GM18499 (cell line): ENCODE results near the gene ARHGAP45.

ENCODE experiments used
- ATAC-seq: cut with Tn5 transposase; IDR thresholded peaks from one replicate; pipeline ENCODE4 v1.9.1; 2021; ENCODE audit warnings: moderate number of reproducible peaks; ENCODE audit not compliant: insufficient read depth, unreplicated experiment

The ARHGAP45 gene

DNA sequence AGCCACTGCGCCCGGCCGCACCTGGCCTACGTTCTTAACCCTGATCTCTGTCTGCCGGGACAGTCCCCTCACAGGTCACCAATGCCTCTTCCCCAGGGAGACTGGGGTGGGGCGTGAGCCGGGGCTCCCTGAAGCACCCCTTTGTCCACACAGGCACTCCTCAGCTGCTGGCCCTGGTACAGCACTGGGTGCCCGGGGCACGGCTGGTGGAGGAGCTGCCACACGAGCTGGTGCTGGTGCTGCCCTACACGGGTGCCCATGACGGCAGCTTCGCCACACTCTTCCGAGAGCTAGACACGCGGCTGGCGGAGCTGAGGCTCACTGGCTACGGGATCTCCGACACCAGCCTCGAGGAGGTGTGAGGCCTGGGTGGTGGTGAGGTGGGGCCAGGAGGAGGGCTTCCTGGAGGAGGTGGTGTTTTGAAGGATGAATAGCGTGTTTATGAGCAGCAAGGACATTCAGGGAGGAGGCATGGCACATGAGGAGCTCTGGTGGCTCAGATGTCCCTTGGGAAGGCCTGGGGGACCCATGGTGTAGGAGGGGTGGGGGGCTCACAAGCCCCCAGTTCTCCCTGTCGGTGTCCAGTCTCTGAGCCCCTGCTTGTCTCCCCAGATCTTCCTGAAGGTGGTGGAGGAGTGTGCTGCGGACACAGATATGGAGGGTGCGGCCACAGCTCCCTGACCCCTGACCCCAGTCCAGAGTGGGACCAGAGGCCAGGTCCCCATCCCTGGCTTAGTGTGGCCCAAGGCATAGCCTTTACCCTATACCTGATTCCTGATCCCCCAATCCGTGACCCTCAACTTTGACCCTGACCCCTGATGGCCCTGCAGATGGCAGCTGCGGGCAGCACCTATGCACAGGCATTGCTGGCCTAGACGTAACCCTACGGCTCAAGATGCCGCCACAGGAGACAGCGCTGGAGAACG, 13.5 kb upstream of the ARHGAP45 start:
- no peak for ATAC-seq

DNA sequence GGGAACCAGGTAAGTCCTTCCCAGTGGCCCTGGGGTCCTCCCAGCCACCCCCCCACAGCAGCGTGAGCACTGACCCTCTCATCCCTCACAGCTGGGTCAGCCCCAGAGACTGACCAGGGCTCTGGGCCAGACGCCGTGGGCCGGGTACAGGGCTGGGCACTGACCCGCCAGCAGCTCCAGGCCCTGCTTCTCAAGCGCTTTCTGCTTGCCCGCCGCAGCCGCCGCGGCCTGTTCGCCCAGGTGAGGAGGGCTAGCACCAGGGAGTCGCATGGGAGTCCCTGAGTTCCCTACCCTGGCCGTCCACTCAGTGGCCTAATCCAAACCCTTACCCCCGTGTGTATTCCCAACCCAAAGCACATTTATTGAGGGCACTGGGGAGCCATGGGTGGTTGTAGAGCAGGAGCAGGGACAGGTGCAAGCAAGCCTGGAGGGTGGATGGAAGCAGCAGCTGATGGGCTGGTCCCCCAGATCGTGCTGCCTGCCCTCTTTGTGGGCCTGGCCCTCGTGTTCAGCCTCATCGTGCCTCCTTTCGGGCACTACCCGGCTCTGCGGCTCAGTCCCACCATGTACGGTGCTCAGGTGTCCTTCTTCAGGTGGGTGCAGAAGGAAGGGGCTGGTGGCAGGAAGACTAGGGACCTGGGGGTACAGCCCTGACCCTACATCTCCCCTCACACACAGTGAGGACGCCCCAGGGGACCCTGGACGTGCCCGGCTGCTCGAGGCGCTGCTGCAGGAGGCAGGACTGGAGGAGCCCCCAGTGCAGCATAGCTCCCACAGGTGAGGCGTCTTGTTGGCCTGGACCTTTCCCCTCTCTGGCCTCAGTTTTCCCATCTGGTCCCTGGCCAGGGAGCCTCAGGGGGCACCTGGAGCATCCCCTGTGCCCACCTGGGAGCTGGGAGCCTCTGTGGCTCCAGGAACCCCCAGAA, 12.6 kb upstream of the ARHGAP45 start:
- ATAC-seq = no peak

- ATAC-seq = no peak
These were observed 11.9 kb upstream of the ARHGAP45 start for GRCh38 chr19:1055028-1055425.

- ATAC-seq = no peak
These were observed 10.9 kb upstream of the ARHGAP45 start for GRCh38 chr19:1055886-1056620.

GRCh38 chr19:1057176-1057855, 9.7 kb upstream of the ARHGAP45 start:
- no peak for ATAC-seq

DNA sequence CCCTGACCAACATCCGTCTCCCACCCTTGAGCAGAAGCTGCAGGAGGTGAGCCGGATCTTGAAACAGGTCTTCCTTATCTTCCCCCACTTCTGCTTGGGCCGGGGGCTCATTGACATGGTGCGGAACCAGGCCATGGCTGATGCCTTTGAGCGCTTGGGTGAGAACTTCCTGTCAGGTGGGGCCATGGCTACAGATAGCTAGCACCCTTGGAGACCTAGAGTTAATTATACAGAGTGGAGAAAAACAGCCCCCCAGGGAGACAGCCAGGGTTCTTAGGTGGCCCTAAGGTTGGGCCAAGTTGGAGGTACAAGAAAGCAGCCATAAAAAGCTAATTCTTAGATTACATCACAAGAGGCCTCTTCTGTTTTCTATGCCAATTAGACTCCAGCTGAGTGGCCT, 8.9 kb upstream of the ARHGAP45 start:
- no peak for ATAC-seq

DNA sequence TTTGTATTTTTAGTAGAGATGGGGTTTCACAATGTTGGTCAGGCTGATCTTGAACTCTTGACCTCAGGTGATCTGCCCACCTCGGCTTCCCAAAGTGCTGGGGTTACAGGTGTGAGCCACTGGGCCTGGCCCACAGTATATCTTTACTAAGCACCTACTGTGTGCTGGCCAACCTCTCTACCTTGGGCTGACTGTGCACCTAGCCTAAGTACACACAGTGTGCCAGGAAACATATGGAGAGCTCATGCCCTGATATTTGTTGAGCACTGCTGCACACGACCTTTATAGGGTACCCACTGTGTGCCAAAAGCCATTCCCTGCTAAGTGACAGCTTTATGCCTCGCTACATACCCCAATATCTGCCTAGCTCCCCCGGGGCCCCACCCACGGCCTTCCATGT, 6.3 kb upstream of the ARHGAP45 start:
- ATAC-seq = no peak

DNA sequence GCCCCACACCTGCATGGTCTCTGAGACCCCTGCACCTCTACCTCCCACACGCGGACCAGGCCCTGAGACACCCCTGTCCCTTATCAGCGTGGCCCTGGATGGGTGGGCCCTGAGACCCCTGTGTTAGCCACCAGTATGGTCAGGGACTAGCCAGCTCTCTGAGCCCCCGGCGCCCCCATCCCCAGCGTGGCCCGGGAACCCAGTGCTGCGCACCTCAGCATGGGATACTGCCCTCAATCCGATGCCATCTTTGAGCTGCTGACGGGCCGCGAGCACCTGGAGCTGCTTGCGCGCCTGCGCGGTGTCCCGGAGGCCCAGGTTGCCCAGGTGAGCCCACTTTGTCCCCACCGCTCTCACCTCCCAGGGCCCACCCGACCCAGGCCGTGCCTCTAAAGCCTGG, 5.0 kb upstream of the ARHGAP45 start:
- ATAC-seq = no peak

DNA sequence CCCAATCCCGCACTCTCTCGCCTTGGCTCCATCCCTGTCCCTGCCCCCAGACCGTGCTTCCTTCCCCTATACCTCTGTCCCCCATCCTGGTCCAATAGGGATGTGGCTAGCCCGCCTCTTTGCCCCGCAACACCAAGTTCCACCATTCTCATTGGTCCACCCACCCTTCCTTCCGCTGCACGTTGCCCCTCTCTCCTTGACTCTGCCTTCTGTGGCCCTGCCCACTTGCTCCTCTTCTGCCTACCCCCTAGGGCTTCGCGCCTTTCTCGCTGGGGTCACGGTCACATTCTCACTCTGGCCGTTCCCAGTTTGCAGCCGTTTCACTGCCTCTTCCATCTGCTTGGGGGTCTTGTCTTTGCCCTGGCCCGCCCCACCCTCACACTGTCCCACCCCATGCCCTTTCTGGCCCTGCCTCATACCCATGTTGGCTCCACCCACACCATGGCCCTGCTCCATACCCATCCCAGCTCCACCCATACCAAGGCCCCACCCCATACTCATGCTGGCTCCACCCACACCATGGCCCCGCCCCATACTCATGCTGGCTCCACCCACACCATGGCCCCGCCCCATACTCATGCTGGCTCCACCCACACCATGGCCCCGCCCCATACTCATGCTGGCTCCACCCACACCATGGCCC, 4.5 kb upstream of the ARHGAP45 start:
- no peak for ATAC-seq

- ATAC-seq = no peak
These were observed 3.7 kb upstream of the ARHGAP45 start for GRCh38 chr19:1063030-1063908.

GRCh38 chr19:1063909-1064660, 2.9 kb upstream of the ARHGAP45 start:
- no peak for ATAC-seq

- no peak for ATAC-seq
These were observed 2.0 kb upstream of the ARHGAP45 start for GRCh38 chr19:1064661-1065605.

DNA sequence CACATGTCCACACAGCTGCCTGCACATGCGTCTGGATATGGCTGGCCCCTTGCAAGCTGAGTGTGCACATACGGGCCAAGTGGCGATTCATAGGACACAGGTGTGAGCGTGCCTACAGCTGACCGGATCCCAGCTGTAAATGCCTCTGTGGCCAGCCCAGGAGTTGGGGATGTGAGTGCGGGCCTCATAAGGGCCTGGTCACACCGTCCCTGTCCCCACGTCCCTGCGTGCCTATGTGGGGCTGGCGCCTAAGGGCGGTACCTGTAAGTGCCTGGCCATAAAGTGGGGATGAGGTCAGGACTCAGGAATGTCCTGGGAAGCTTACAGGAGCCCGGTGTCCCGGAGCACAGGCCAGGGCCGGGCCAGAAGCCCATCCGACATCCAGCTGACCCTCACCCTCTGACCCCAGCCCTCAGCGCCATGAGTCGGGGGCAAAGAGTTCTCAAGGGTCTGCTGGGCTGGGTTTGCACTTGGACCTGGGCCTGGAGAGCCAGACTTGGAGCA, 1.3 kb upstream of the ARHGAP45 start:
- ATAC-seq = no peak

DNA sequence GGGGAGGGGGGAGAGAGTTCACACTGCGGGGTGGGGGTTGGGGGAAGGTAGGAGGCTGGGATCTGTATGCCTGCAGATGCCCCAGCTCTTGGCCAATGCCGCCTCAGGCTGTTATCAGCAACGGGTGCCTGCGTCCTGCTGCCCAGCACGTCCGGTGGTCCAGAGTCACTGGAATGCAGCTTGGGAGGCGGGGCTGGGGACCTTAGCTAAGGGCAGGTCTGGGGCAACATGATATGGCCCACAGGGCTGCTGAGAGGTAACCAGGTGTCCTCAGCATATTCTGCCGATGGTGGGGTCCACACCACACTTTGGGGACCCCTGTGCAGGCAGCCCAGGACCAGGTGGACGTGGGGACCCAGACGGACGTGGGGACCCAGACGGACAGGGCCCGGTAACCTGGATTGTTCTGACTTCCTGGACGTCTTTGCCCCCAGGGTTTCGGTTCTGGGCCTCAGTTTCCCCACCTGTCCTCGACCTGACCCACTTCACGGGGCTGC, 668 bp upstream of the ARHGAP45 start:
- no peak for ATAC-seq

DNA sequence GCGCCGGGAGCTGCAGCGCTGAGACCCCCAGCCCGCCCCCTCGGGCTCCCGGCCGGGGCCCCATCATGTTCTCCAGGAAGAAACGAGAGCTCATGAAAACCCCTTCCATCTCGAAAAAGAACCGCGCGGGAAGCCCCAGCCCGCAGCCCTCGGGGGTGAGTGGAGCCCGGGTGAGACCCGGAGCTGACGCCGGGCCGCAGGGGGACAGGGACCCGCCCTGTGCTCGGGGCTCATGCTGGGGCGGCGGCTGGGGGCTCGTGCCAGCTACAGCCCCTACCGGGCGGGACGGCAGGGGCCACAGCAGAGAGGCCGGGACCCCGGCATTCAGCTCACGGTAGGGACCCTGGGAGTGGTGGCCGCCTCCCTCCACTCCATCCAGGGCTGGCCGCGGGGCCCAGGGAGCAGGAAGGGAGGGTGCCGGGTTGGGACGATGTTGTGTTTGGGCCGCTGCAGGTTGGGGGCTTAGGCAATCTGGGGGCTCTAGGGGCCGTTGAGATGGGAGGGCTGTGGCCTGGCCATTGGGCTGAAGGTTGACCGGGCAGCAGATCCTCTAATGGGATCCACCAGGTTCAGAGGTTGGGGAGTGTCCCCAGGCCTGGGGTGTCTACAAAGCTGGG, 482 bp downstream of the ARHGAP45 start:
- ATAC-seq = no peak
